HL-60/S4 (cell line): ENCODE results near the gene VTI1A.
"Not testable (repeated sequence)": the region's sequence is repeated elsewhere in the genome, so short reads cannot be mapped to it uniquely, and the experiment has no call there.

ENCODE experiments used
- in situ Hi-C: fragments of 300-500 bp; cut with MboI; formaldehyde crosslinking; loops from 2 replicates; pipeline ENCODE4 v1.14.3; 2022; ENCODE audit warnings: low sequenced_read_pairs

The VTI1A gene

DNA sequence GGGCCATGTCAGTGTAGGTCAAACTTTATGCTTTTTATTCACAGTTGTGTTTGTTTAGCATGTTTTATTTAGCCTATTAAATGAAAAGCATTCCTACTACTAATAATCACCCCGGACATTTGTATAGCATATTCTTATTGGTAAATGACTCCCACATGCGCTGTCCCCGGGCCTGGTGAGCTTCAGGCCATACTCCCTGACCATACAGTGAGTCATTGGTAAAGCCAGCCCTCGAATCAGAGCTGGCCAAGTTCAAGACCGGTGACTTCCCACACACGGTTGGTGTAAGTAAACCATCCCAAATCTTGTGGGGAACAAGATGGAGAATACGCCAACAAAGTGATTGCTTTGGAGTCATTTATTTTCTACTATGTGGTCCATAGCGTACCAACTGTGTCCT, 264.4 kb downstream of the VTI1A start:
- in situ Hi-C loops: no loop called here

- in situ Hi-C loops: no loop called here
Observed at GRCh38 chr10:112712536-112712935, 265.5 kb downstream of the VTI1A start.

DNA sequence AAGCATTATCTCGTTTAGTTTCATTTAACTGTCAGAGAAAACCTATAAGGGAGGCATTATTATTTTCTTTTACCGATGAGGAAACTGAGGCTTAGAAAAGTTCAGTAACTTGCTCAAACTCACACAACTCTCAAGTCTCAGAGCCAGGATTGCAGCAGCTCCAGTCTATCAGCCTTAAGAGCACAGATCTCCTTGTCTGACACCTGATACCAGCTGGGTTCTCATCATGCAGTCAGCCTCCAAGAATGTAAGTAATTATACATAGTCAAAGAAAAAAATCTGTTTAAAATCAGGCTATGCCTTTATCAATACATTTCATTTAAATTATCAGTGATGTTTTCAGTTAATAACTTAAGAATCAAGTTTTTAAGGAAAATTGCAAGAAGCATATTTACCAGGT, 266.4 kb downstream of the VTI1A start:
- in situ Hi-C loops: no loop called here

DNA sequence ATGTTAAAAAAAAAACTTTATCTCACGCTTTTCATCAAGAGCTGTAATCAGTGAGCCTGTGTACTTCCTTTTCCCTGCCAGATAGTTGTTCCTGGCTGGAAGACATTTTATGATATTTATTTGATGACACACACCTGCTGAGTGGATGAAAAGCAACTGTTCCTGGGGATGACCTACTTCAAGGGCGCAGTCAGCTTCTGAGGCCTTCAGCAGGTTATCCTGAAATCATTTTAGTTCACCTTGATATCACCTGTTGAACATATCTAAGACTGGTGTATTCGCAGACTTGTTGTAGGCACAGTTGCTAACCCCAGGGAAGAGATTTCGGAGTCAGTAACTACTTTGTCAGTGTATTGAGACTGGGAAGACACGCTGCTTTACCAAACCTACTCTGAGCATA, 268.6 kb downstream of the VTI1A start:
- in situ Hi-C loops: no loop called here

DNA sequence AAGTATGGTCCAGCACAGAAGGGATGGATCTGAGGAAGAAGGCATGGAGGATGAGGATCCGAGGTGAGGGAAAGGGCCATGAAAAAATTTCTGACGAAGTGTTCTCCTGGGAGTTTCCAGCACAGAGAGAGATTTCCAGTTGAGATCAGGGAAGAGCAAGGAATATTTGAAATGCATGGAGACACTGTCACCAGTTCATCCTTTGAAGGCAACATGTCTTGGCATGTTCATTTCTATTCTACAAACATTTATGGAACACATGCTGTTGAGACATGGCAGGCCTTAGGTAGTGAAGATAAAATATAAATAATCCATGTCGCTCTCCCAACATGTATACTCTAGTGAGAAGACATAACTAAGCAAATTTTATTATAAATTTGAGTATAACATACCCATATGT, 269.1 kb downstream of the VTI1A start:
- in situ Hi-C loops: no loop called here

- in situ Hi-C loops: no loop called here
Observed at GRCh38 chr10:112716924-112717413, 270.0 kb downstream of the VTI1A start.

- in situ Hi-C loops: no loop called here
Observed at GRCh38 chr10:112720178-112720577, 273.2 kb downstream of the VTI1A start.

- in situ Hi-C loops: no loop called here
Observed at GRCh38 chr10:112721080-112721698, 274.2 kb downstream of the VTI1A start.

GRCh38 chr10:112722758-112723157, 275.7 kb downstream of the VTI1A start:
- in situ Hi-C loops: no loop called here

DNA sequence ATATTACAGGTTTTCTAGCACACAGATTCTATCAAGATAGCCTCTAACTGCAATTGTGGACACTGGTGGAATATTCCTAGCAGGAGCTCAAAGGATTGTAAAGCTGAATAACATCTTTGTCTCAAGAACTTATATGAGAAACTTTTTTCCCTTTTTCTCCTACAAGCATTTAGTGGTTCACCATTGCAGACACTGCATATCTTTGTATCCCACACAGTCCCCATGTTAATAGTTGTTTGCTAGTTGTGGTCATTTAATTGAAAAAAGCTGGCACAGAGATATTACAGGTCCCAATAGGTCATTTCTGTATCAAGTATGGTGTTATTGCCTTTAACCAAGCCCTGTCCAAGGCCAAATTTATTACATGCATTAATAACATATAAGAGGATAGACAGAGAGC, 276.9 kb downstream of the VTI1A start:
- in situ Hi-C loops: no loop called here

GRCh38 chr10:112724404-112724991, 277.5 kb downstream of the VTI1A start:
- in situ Hi-C loops: no loop called here

- in situ Hi-C loops: no loop called here
Observed at GRCh38 chr10:112728118-112728883, 281.3 kb downstream of the VTI1A start.

DNA sequence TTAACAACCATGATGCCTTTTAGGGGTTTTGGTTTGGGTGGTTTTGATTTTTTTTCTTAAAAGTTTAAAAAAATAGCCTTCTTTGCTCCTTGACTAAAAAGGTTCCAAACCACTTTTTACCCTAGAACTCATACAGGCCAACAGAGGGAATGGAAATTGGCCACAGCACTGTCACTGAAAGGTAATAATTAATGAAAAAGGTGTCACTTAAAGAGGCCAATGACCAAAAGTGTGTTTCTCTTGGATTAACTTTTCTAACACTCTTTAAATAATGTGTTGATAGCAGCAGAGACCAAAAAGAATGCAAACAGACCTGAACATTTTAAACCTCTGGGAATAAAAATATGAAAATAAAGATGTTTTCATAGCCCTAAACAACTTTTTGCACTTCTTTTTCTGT, 282.0 kb downstream of the VTI1A start:
- in situ Hi-C loops: no loop called here

GRCh38 chr10:112731450-112731849, 284.4 kb downstream of the VTI1A start:
- in situ Hi-C loops: not testable (repeated sequence)

- in situ Hi-C loops: no loop called here
Observed at GRCh38 chr10:112732277-112732921, 285.4 kb downstream of the VTI1A start.

DNA sequence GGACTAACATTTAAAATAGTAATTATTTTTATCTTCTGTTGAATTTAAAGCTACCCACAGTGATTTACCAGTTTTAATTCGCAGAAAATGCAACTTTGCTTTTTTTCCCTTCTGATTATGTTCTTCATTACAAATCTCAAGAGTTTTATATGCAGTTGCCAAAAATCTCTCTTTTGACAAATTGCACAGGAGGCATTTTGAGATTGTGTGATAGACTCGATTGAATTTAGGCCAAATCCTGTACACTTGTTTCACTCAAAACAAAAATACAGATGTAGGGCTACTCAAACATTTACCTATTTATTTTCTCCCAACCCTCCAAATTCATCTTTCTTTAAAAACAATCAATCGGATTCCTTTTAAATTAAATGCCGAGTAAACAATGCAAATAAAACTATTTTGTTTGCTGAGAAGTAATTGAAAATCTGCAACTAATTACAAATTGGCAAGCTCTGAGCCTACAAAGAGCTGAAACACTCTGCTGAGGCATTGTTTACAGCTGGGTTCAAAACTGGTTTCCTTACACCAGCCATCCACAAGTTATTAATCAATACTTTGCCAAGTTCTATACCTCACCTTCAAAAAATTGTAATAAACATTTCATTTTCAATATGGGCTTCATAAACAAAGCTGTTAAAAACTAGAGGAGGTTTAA, 288.2 kb downstream of the VTI1A start:
- in situ Hi-C loops: no loop called here

DNA sequence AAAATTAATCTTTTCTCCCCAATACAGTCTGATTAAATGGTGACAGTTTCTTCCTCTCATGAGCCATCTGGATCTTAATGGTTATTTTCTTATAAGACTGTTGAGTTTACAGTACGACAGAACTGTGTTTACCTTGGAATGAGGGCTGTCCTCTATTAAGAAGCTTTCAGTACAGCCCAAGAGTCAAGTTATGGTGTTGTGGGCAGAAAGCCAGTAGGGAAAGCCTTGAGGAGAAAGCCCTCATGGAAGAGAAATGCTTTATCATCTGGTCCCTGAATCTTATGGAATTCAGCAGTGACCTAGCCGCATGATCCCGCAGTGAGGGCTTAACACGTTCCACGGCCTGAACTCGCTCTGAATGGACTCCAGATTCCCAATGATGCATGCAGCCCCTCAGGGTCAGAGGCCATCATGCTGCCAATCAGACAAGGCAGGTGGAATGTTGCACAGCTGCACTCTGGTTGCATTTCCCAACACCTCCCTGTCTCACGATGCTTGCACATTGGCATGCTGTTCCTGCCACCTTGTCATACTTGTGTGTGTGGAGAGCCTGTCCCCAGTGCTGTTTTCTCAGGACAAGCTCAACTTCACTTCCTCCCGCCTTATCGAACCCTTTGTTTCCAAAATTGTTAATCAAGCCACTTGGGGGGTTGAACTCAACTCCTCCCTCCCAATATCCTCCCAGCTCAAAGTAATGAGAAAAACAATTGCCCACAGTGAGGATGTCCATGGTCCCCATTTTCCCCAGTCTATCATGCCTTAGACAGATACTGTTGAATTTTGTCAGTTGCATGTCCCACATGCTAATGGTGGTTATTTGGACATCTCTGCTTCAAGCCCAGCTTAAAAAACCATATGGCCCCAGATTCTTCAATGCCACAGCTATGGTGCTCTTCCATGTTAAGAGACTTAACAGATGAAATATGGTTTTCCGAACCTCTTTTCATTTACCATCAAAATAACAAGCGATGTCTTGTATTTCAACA, 291.9 kb downstream of the VTI1A start:
- in situ Hi-C loops: no loop called here

- in situ Hi-C loops: no loop called here
Observed at GRCh38 chr10:112739592-112740353, 292.8 kb downstream of the VTI1A start.

DNA sequence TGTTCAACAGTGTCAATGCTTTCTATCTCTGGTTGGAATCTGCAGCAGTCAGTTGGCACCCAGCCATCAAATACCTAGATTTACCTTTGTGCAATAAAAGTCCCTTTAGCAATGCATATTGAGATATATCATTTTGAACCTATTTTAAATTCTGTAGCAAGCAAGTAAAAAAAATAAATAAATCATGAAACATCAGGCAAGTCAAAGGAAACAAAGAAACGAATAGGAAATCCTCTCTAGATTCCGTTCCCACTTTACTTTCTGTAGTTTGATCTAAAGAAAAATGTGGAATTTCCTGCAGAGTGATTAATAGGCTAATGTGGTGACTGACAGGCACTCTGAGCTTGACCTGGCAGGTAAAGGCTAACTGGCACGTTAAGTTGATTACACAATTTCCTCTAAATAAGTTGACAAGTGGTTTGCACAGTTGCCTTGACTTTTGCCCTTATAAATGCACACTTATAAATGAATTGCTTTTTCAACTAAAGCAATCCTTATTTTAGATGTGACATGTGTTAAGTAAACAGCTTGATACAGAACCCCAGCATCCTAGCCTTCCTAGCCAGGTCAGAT, 294.9 kb downstream of the VTI1A start:
- in situ Hi-C loops: no loop called here
